Motor neuron (in vitro differentiated cells): ENCODE results near the gene TSPAN13. TPM values are rescaled to one million over a fixed set of nuclear protein-coding genes. Genes with fewer than 3 reads are reported as not detected.

Source experiments
- ATAC-seq, 8 experiments: fragments of 200-7000 bp; cut with Tn5 transposase; replicated peaks in 6 of 8; 2 replicates each; pipeline ENCODE4 v1.8.0; 2021; ENCODE audit warnings: mild to moderate bottlenecking in 8 of 8, moderate library complexity in 8 of 8
- H3K27ac ChIP-seq, 2 donors: fragments of 250-450 bp; sonication (Bioruptor Pico); 2 replicates each; pipeline ENCODE4 v1.9.0; 2021; ENCODE audit warnings: antibody characterized with exemption in 2 of 2, mild to moderate bottlenecking in 2 of 2, moderate library complexity in 1 of 2
- H3K4me1 ChIP-seq, 2 donors: fragments of 250-450 bp; sonication (Bioruptor Pico); replicated peaks in 1 of 2; 2 replicates each; pipeline ENCODE4 v1.6.1; 2021; ENCODE audit warnings: antibody characterized with exemption in 2 of 2, mild to moderate bottlenecking in 2 of 2, moderate library complexity in 1 of 2
- H3K4me3 ChIP-seq, 5 donors: fragments of 250-450 bp; sonication (Bioruptor Pico); 2 replicates each; pipeline ENCODE4 v1.9.0; 2021; ENCODE audit warnings: antibody characterized with exemption in 5 of 5, mild to moderate bottlenecking in 5 of 5, moderate library complexity in 4 of 5
- WGBS, 10 experiments: fragments of 450-650 bp; shearing (Covaris generic); methylation state at CpG; one replicate each; pipeline ENCODE4 v1.0.0; 2022; 5-methylcytosine and 5-hydroxymethylcytosine counted together
- in situ Hi-C, 9 experiments: fragments of 400-800 bp; cut with MboI; loops; one replicate each; pipeline ENCODE4 v1.15.0; 2021; ENCODE audit warnings: low sequenced_read_pairs in 9 of 9, low pct_unique_long_range_greater_than_20kb in 2 of 9; ENCODE audit not compliant: unreplicated experiment in 9 of 9
- total RNA-seq, 8 experiments: library from RNA; unstranded; fragments of 300-600 nt; gene quantifications; 2 replicates each; pipeline versions ENCODE4 v1.2.3 to v1.2.4, GENCODE V29; 2022

TSPAN13 gene
- total RNA-seq, 8 experiments from 2014 or later = 0.51 to 99.1 (median 67.3) TPM

- ATAC-seq = no peak
- Histone ChIP-seq H3K4me1 (no peaks in the 10 kb centered on the region), H3K27ac (no peak overlapping the region), H3K4me3 (no peak overlapping the region)
- in situ Hi-C loops = no loop called here
- WGBS, 10 experiments = 55 to 100% (median 85%) methylated on average over 1 to 5 of the region's 5 CpGs
These were observed 57.0 kb downstream of the TSPAN13 start for GRCh38 chr7:16810573-16810972.

- 40 to 94% (median 78%) methylated on average over 2 of the region's 2 CpGs; no CpG with 5 or more reads in 1 of the 10 experiments for WGBS, 10 experiments
- H3K4me3 ChIP-seq = no peak overlapping the region
- peak in 2 of 8 experiments; percentile 18 to 60 for ATAC-seq
- H3K4me1 ChIP-seq = no peaks in the 10 kb centered on the region
- in situ Hi-C loops = no loop called here
- no peak overlapping the region for H3K27ac ChIP-seq
These were observed 58.0 kb downstream of the TSPAN13 start for GRCh38 chr7:16811551-16811950.

- ATAC-seq = no peak
- in situ Hi-C loops = no loop called here
- Histone ChIP-seq H3K4me3 (no peak overlapping the region), H3K4me1 (no peaks in the 10 kb centered on the region), H3K27ac (no peak overlapping the region)
- WGBS, 10 experiments = 69 to 100% (median 89%) methylated on average over 2 to 4 of the region's 4 CpGs
These were observed 59.1 kb downstream of the TSPAN13 start for GRCh38 chr7:16812542-16813231.

GRCh38 chr7:16813232-16813616 lies 59.7 kb downstream of the TSPAN13 start:
- Histone ChIP-seq H3K27ac (no peak overlapping the region), H3K4me1 (no peaks in the 10 kb centered on the region), H3K4me3 (no peak overlapping the region)
- no peak for ATAC-seq
- WGBS, 10 experiments = 42 to 100% (median 80%) methylated on average over 1 to 3 of the region's 3 CpGs; no CpG with 5 or more reads in 1 of the 10 experiments
- in situ Hi-C loops = no loop called here

GRCh38 chr7:16815001-16815400 lies 61.4 kb downstream of the TSPAN13 start:
- Histone ChIP-seq H3K4me3 (no peak overlapping the region), H3K4me1 (no peaks in the 10 kb centered on the region), H3K27ac (no peak overlapping the region)
- in situ Hi-C loops = no loop called here
- 70 to 100% (median 83%) methylated on average over 2 of the region's 2 CpGs; no CpG with 5 or more reads in 5 of the 10 experiments for WGBS, 10 experiments
- ATAC-seq = peak in 2 of 8 experiments; percentile 45 to 59

- WGBS, 10 experiments = 14 to 83% (median 64%) methylated on average over 1 to 2 of the region's 2 CpGs; no CpG with 5 or more reads in 7 of the 10 experiments
- ATAC-seq = no peak
- Histone ChIP-seq H3K4me3 (no peak overlapping the region), H3K4me1 (no peaks in the 10 kb centered on the region), H3K27ac (no peak overlapping the region)
- in situ Hi-C loops = no loop called here
These were observed 63.3 kb downstream of the TSPAN13 start for GRCh38 chr7:16816824-16817223.

GRCh38 chr7:16817536-16817935 lies 64.0 kb downstream of the TSPAN13 start:
- in situ Hi-C loops = no loop called here
- H3K4me1 ChIP-seq = no peaks in the 10 kb centered on the region
- no peak overlapping the region for H3K4me3 ChIP-seq
- H3K27ac ChIP-seq = no peak overlapping the region
- 0 to 100% (median 86%) methylated on average over 1 of the region's 1 CpG; no CpG with 5 or more reads in 1 of the 10 experiments for WGBS, 10 experiments
- ATAC-seq = peak in 3 of 8 experiments; percentile 83 to 100 (median 94)

- in situ Hi-C loops = no loop called here
- H3K27ac ChIP-seq = no peak overlapping the region
- 57 to 100% (median 91%) methylated on average over 1 to 3 of the region's 3 CpGs; no CpG with 5 or more reads in 3 of the 10 experiments for WGBS, 10 experiments
- no peak overlapping the region for H3K4me3 ChIP-seq
- ATAC-seq = no peak
- no peaks in the 10 kb centered on the region for H3K4me1 ChIP-seq
These were observed 65.2 kb downstream of the TSPAN13 start for GRCh38 chr7:16818732-16819131.

- no peaks in the 10 kb centered on the region for H3K4me1 ChIP-seq
- in situ Hi-C loops = no loop called here
- no peak overlapping the region for H3K27ac ChIP-seq
- no peak overlapping the region for H3K4me3 ChIP-seq
- 37 to 85% (median 64%) methylated on average over 2 to 3 of the region's 3 CpGs; no CpG with 5 or more reads in 2 of the 10 experiments for WGBS, 10 experiments
- ATAC-seq = no peak
These were observed 68.5 kb downstream of the TSPAN13 start for GRCh38 chr7:16822029-16822428.

- in situ Hi-C loops = no loop called here
- Histone ChIP-seq H3K4me3 (no peak overlapping the region), H3K27ac (no peak overlapping the region), H3K4me1 (no peaks in the 10 kb centered on the region)
- peak in 3 of 8 experiments; percentile 33 to 94 (median 91) for ATAC-seq
These were observed 72.5 kb downstream of the TSPAN13 start for GRCh38 chr7:16826060-16826459.

- Histone ChIP-seq H3K27ac (no peak overlapping the region), H3K4me3 (no peak overlapping the region), H3K4me1 (no peaks in the 10 kb centered on the region)
- 0 to 100% (median 100%) methylated on average over 1 of the region's 1 CpG; no CpG with 5 or more reads in 3 of the 10 experiments for WGBS, 10 experiments
- no peak for ATAC-seq
- in situ Hi-C loops = no loop called here
These were observed 79.8 kb downstream of the TSPAN13 start for GRCh38 chr7:16833373-16833772.
